Nephron progenitor cell (in vitro differentiated cells): Measurements from ENCODE around the gene NPRL2.

Experiments used
- DNase-seq: peaks from one replicate; pipeline ENCODE4 v3.0.0; 2021
- H3K27ac Mint-ChIP-seq: 2 replicates; pipeline ENCODE4 v1.8.0; 2021; ENCODE audit warnings: mild to moderate bottlenecking, moderate library complexity, mixed read lengths
- H3K27me3 Mint-ChIP-seq: 2 replicates; pipeline ENCODE4 v1.8.0; 2021; ENCODE audit warnings: mild to moderate bottlenecking, low read depth, mixed read lengths; ENCODE audit not compliant: poor library complexity
- H3K36me3 Mint-ChIP-seq: 2 replicates; pipeline ENCODE4 v1.8.0; 2021; ENCODE audit warnings: low read depth, mixed read lengths
- H3K4me1 Mint-ChIP-seq: 2 replicates; pipeline ENCODE4 v1.8.0; 2021; ENCODE audit warnings: mixed read lengths
- H3K4me3 Mint-ChIP-seq: 2 replicates; pipeline ENCODE4 v1.8.0; 2021; ENCODE audit warnings: mild to moderate bottlenecking, moderate library complexity, mixed read lengths
- H3K9me3 Mint-ChIP-seq: 2 replicates; pipeline ENCODE4 v1.8.0; 2021; ENCODE audit warnings: mild to moderate bottlenecking, moderate library complexity, mixed read lengths
- CTCF ChIP-seq: fragments of 200-600 bp; sonication (generic); IDR thresholded peaks from 2 replicates; pipeline ENCODE4 v1.5.0; 2021; ENCODE audit warnings: antibody characterized with exemption

The NPRL2 gene

GRCh38 chr3:50297896-50298725, 52.5 kb downstream of the NPRL2 start:
- Mint-ChIP-seq H3K27ac (no peak overlapping the region), H3K4me3 (peak overlapping the region; percentile 96)
- TF ChIP-seq CTCF, result no peak

GRCh38 chr3:50297384-50297775, 53.2 kb downstream of the NPRL2 start:
- Mint-ChIP-seq H3K4me3 (no peak overlapping the region), H3K36me3 (no peaks in the 10 kb centered on the region), H3K4me1 (peaks cover 28% of the 10 kb centered on the region), H3K9me3 (no peaks in the 10 kb centered on the region), H3K27ac (no peak overlapping the region), H3K27me3 (peaks cover 5% of the 10 kb centered on the region)
- DNase-seq, result no peak
- TF ChIP-seq CTCF, result no peak

More at GRCh38 chr3:50297896-50298725, 52.5 kb downstream of the NPRL2 start:
- Mint-ChIP-seq H3K9me3 (no peaks in the 10 kb centered on the region), H3K36me3 (no peaks in the 10 kb centered on the region), H3K27me3 (peaks cover 5% of the 10 kb centered on the region), H3K4me1 (peaks cover 27% of the 10 kb centered on the region)
- no peak for DNase-seq
